Vagina (tissue), 2 donors: Measurements from ENCODE around the gene CES5A.

ENCODE experiments used
- CTCF ChIP-seq, 3 experiments: fragments of 450-650 bp in 2 of 3; fragments of 200-600 bp in 1 of 3; sonication (generic) in 1 of 3; IDR thresholded peaks; one replicate each; pipeline ENCODE4 v1.5.1; 2017 to 2019; ENCODE audit warnings: antibody characterized with exemption in 3 of 3, mild to moderate bottlenecking in 2 of 3, moderate library complexity in 2 of 3
- POLR2AphosphoS5 ChIP-seq, 2 donors: sonication (generic); formaldehyde crosslinking; IDR thresholded peaks; one replicate each; pipeline ENCODE4 v1.9.0; 2017; ENCODE audit warnings: antibody characterized with exemption in 2 of 2, mild to moderate bottlenecking in 2 of 2, low read depth in 1 of 2; ENCODE audit not compliant: insufficient read depth in 1 of 2

GRCh38 chr16:55828680-55829079, 46.5 kb downstream of the CES5A start:
- no peak for TF ChIP-seq CTCF (IDR thresholded peaks at IDR 0.05)
- TF ChIP-seq POLR2AphosphoS5 (IDR thresholded peaks at IDR 0.05; ENCODE audit: insufficient read depth in 1 of 2, low read depth in 1 of 2) = no peak
